SJCRH30 (cell line): ENCODE data around the gene SPACA7. TPM values are rescaled to one million over a fixed set of nuclear protein-coding genes. Genes with fewer than 3 reads are reported as not detected.
"Not testable (repeated sequence)": the region's sequence is repeated elsewhere in the genome, so short reads cannot be mapped to it uniquely, and the experiment has no call there.

Source experiments
- DNase-seq, 2 experiments: peaks; one replicate each; pipeline ENCODE4 v3.0.0-alpha.2; 2015 to 2020
- H3K27ac ChIP-seq: fragments of 250-450 bp; sonication (Bioruptor Pico); 2 replicates; pipeline ENCODE4 v1.5.1; 2020; ENCODE audit warnings: mild to moderate bottlenecking, moderate library complexity
- H3K27me3 ChIP-seq: fragments of 250-450 bp; sonication (Bioruptor Pico); 2 replicates; pipeline ENCODE4 v1.5.1; 2020; ENCODE audit warnings: mild to moderate bottlenecking, moderate library complexity
- H3K36me3 ChIP-seq: fragments of 250-450 bp; sonication (Bioruptor Pico); 2 replicates; pipeline ENCODE4 v1.5.1; 2020; ENCODE audit warnings: mild to moderate bottlenecking, moderate library complexity
- H3K4me1 ChIP-seq: fragments of 250-450 bp; sonication (Bioruptor Pico); 2 replicates; pipeline ENCODE4 v1.5.1; 2020; ENCODE audit warnings: mild to moderate bottlenecking, moderate library complexity
- H3K4me3 ChIP-seq: fragments of 250-450 bp; sonication (Bioruptor Pico); 2 replicates; pipeline ENCODE4 v1.5.1; 2020; ENCODE audit warnings: mild to moderate bottlenecking, moderate library complexity
- H3K9me3 ChIP-seq: fragments of 250-450 bp; sonication (Bioruptor Pico); replicated peaks from 2 replicates; pipeline ENCODE4 v1.5.1; 2020; ENCODE audit warnings: mild to moderate bottlenecking, moderate library complexity
- total RNA-seq: library from RNA; depleted of rRNA; stranded (reverse); fragments of >200 nt; shearing (Covaris generic); gene quantifications from 2 replicates; pipeline ENCODE4 v1.2.3, GENCODE V29; 2014

SPACA7 gene
- total RNA-seq, 1 experiment from 2014 or later, result not detected

DNA sequence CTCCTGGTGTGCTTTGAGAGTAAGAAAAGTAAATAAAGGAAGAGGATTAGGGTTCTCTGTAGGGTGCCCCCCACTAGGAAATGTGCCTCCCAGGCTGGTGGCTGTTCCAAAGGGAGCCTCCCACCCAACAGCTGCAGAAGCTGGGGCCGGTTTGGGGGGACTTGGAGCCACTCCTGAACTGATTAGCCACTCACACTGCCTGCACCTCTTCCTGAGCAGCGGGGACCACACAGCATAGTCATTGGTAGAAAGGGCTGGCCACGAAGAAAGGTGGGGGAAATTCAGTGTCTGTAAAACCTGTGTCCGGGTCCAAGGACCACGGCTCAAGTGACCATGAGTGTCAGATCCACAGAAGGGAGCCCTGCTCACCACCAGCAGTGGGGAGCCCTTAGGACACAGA lies 55.6 kb downstream of the SPACA7 start:
- DNase-seq, result no peak
- H3K4me1 ChIP-seq, result no peaks in the 10 kb centered on the region

DNA sequence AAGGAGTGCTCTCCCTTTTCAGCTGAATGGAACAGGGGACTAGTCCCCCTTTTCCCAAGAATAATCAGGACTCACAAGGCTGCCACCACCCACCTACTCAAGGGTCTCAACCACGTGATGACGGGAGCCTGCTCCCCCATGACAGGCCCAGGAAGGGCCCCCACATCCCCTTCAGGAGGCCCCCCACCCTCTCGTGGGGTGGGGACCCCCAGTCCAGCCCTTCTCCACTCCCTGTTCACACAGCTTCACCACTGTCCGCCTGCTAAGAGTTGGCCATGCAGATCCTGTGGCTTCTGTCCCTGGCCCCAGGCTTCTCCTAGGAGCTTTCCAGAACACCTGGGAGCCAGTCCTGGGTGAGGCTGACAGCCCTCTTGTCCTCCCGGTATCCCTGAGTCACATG lies 56.6 kb downstream of the SPACA7 start:
- not testable (repeated sequence) for H3K27me3 ChIP-seq, H3K4me3 ChIP-seq, H3K9me3 ChIP-seq, DNase-seq, H3K27ac ChIP-seq, H3K36me3 ChIP-seq, H3K4me1 ChIP-seq

More for the DNA sequence above, 55.6 kb downstream of the SPACA7 start:
- no peak overlapping the region for H3K4me3 ChIP-seq
- no peaks in the 10 kb centered on the region for H3K27me3 ChIP-seq
- no peak overlapping the region for H3K27ac ChIP-seq
- no peaks in the 10 kb centered on the region for H3K36me3 ChIP-seq
- no peaks in the 10 kb centered on the region for H3K9me3 ChIP-seq

DNA sequence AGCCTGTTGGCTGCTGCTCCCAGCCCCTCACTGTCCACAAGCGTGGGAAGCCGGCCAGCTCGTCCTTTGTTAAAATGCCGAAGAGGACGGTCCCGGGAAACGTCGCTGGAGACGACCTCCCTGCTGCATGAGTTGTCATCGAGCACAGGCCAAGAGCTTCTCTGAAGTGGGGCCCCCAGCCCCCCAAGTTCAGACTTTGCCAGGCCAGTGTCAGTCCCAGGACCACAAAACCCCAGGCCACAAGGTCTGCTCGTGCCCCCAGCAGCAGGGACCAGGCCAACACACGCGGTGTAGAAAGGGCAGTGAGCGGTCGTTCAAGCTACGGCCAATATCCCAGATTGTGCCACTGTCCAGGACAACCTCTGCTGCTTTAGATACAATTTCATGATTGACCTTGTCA lies 57.4 kb downstream of the SPACA7 start:
- not testable (repeated sequence) for DNase-seq, H3K4me1 ChIP-seq, H3K27ac ChIP-seq, H3K9me3 ChIP-seq, H3K36me3 ChIP-seq, H3K4me3 ChIP-seq, H3K27me3 ChIP-seq

DNA sequence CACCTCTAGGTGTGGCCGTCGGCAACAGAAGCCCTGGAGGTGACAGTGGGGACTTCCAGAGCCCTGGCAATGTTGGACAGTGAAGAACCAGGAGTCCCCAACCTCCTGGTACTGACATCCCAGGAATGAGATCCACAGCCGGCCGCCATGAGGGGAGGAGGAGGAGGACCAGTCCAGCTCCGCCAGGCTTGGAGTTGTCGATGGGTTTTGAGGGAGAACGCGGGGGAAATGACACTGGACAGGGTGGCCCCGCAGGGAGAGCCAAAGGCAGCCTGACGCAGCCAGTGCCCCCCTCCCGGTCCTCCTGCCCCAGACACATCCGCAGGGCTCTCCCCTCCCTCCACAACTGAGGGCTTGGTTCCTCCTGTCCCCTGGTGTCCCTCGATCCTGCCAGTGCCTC lies 57.9 kb downstream of the SPACA7 start:
- H3K4me3 ChIP-seq, result no peak overlapping the region
- H3K27ac ChIP-seq, result no peak overlapping the region
- H3K27me3 ChIP-seq, result no peaks in the 10 kb centered on the region
- no peaks in the 10 kb centered on the region for H3K36me3 ChIP-seq
- H3K4me1 ChIP-seq, result no peaks in the 10 kb centered on the region
- no peak for DNase-seq
- no peaks in the 10 kb centered on the region for H3K9me3 ChIP-seq

DNA sequence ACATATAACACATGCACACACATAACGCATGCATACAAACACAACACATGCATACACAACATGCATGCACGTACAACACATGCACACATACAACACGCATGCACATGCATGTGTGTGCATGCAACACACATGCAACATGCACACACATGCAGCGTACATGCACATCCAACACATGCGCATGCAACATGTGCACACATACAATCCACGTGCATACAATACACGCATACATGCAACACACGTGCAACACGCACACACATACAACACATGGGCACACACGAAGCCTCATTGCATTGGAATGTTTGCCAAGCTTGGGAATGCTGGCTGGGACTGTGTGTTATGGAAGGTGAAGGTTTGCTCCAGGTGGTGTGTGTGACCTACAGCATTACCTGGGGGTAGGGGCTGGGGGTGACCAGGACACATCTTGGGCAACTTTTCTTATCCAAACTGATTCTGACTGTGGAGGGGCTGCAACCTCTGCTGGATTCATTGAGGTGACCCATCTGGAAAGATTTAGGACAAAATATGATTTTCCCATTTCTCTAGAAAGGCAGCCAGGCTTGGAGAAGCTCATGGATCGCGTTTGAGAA lies 58.9 kb downstream of the SPACA7 start:
- H3K27me3 ChIP-seq, result no peaks in the 10 kb centered on the region
- H3K9me3 ChIP-seq, result no peaks in the 10 kb centered on the region
- no peak overlapping the region for H3K27ac ChIP-seq
- no peak for DNase-seq
- no peak overlapping the region for H3K4me3 ChIP-seq
- no peaks in the 10 kb centered on the region for H3K36me3 ChIP-seq
- no peaks in the 10 kb centered on the region for H3K4me1 ChIP-seq

DNA sequence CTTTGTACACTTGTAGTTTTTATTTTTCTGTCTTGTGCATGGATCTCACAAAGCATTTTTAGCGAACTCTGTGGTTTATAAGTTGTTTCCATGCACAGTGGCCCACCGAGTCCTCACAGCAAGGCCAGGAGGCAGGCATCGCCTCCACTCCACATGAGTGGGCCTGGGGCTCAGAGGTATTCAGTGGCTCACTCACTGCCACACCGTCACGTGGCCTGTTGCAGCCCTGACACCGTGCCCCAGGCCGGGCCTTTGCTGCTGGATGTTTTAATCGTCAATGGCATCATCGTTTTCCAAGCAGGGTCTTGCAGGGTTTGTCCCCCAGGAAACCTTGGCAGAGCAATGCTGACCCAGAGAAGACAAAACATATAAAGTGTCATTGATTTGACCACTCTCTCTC lies 59.8 kb downstream of the SPACA7 start:
- DNase-seq, result no peak
- H3K4me1 ChIP-seq, result no peaks in the 10 kb centered on the region
- H3K4me3 ChIP-seq, result no peak overlapping the region
- H3K27ac ChIP-seq, result no peak overlapping the region
- H3K36me3 ChIP-seq, result no peaks in the 10 kb centered on the region
- no peaks in the 10 kb centered on the region for H3K9me3 ChIP-seq
- H3K27me3 ChIP-seq, result no peaks in the 10 kb centered on the region

DNA sequence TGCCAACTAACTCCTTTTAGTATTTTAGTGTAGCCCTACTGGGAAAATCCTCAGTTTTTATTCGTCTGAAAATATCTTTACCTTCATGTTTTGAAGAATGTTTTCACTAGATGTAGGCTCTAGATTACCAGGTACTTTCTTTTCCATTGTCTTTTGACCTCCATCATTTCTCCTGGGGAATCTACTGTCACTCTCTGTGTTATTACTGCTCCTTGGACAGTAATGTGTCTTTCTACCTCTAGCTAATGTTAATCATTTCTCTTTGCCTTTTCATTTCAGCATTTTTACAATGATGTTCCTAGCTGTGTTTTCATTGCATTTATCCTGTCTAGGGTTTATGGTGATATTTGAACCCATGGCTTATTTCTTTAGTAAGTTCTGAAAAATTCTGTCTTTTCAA lies 61.9 kb downstream of the SPACA7 start:
- no peak overlapping the region for H3K27ac ChIP-seq
- no peaks in the 10 kb centered on the region for H3K9me3 ChIP-seq

DNA sequence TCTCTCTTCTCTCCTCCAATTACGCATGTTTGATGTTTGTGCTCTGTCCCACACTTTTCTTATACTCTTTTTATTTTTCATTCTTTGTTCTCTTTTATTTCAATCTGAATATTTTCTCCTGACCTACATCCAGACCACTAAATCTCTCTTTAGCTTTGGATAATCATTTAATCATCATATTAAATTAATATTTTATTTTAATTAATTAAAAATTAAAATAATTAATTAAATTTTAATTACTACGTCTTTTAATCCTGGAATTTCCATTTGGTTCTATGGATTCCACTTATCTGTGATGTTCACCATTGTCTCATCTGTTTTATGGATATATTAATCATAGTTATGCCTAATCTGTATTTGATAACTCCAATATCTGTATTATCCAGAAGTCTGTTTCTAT lies 62.4 kb downstream of the SPACA7 start:
- DNase-seq, result no peak
- Histone ChIP-seq H3K27ac (no peak overlapping the region), H3K27me3 (peaks cover 3% of the 10 kb centered on the region; the same call in 1 of the 2 replicates), H3K9me3 (no peaks in the 10 kb centered on the region), H3K36me3 (no peaks in the 10 kb centered on the region), H3K4me1 (no peaks in the 10 kb centered on the region), H3K4me3 (no peak overlapping the region)

More for the DNA sequence above, 61.9 kb downstream of the SPACA7 start:
- H3K4me1 ChIP-seq, result no peaks in the 10 kb centered on the region
- no peak for DNase-seq
- peaks cover 1% of the 10 kb centered on the region; the same call in 1 of the 2 replicates for H3K27me3 ChIP-seq
- H3K4me3 ChIP-seq, result no peak overlapping the region
- H3K36me3 ChIP-seq, result no peaks in the 10 kb centered on the region

DNA sequence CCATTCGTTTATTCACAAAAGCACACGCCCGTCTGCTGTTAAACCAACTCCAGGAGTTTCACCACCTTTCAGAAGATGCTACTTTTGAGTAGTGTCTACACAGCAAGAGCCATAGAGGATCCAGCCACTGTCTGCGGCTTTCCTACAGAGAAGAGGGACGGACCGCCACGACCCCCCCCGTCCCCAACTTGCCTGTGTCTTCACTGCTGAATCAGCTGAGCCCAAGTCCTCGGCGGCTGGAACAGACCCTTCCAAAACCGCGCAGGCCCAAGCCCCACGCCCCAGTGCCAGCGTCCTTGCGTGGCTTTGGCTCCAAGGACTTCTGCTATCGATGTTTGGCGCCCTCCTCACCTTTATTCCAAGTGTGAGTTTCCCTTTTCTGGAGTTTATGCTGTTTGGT lies 65.1 kb downstream of the SPACA7 start:
- Histone ChIP-seq H3K9me3 (no peaks in the 10 kb centered on the region), H3K27me3 (peaks cover 3% of the 10 kb centered on the region; the same call in 1 of the 2 replicates), H3K27ac (no peak overlapping the region), H3K4me1 (no peaks in the 10 kb centered on the region), H3K4me3 (no peak overlapping the region), H3K36me3 (no peaks in the 10 kb centered on the region)
- DNase-seq, result no peak

DNA sequence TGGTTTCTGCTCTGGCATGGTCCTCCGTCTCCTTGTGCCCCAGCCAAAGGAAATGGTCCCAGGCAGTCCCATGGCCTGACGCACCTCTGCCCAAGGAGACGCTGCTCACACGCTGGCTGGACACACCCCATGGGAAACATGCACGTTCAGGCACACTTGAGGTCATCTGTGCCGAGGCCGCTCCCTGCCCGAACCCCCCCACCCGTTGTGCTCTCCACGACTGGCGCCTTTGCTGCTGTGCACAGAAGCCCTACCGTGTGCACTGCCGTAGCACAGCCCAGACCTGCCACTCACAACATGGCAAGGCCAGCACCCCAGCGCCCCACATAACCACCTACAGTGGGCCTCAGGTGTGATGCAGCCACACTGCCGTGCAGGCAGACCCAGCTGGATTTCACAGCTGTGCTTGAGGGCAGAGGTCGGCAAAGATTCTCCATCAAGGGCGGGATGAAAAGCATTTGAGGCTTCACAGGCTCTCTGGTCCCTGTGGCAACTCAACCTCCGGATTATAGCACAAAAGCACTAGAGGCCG lies 65.7 kb downstream of the SPACA7 start:
- H3K36me3 ChIP-seq, result no peaks in the 10 kb centered on the region
- peaks cover 3% of the 10 kb centered on the region; the same call in 1 of the 2 replicates for H3K27me3 ChIP-seq
- no peaks in the 10 kb centered on the region for H3K9me3 ChIP-seq
- H3K4me3 ChIP-seq, result no peak overlapping the region
- H3K27ac ChIP-seq, result no peak overlapping the region
- no peaks in the 10 kb centered on the region for H3K4me1 ChIP-seq
- no peak for DNase-seq

DNA sequence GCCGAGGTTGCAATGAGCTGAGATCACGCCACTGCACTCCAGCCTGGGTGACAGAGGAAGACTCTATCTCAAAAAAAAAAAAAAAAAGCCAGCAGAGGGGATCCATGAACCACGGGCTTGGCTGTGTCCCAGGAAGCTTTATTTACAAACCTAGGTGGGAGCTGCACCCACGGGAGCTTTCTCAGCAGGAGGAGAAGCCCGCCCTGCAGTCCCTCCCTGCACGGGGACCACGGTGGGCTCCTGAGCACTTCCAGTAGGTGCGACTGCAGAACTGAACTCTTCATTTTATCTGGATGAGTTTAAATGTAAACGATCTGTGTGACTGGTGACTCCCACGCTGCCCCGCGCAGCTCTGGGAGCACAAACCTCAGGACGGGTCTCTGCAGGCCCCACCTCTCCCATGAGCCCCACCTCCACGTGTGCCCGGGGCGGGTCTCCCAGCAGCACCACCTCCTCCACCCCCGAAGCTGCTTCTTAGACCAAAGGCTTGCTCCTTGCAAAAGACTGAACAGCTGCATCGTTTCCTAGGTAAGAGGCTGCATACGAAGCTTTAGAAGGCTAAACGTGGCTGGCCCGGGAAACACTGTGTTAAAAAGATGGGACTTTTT lies 66.4 kb downstream of the SPACA7 start:
- H3K4me3 ChIP-seq, result no peak overlapping the region
- no peak overlapping the region for H3K27ac ChIP-seq
- DNase-seq, result peak; percentile 37 to 57
- H3K27me3 ChIP-seq, result peaks cover 3% of the 10 kb centered on the region; the same call in 1 of the 2 replicates
- no peaks in the 10 kb centered on the region for H3K4me1 ChIP-seq
- H3K9me3 ChIP-seq, result no peaks in the 10 kb centered on the region
- no peaks in the 10 kb centered on the region for H3K36me3 ChIP-seq

DNA sequence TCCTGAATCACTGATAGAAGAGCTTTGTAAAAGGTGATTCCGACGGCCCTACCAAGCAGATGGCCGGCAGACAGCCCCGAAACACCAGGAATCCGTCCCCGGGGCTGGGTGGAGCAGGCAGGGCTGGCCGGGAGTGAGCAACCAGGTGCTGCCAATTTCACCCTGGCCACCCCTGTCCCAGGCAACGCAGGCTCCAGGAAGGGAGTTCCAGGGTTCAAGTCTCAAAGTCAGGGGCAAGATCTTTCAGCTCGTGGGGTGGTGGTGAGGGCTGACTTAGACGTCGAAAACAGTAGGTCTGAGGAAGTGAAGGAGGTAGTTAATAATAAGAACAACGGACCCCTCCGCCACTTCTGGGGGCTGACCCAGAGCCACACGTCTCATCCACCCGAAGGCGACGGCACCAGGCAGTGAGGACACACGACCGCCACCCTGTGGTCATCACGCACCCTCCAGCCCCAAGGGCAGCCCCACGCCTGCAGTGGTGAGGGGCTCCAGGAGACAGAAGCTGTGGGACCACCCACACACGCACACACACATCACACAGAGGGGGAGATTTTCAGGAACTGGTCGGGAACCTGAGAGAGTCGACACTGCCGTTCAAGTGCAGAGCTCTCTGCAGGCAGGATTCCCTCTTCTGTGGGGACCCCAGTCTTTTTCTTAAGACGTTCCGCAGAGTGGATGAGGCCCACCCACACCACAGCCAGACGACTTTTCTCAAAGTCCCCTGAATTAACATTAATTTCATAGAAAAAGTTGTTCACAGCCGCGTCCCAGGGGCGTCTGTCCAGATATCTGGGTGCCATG lies 67.2 kb downstream of the SPACA7 start:
- Histone ChIP-seq H3K27me3 (peaks cover 3% of the 10 kb centered on the region; the same call in 1 of the 2 replicates), H3K27ac (no peak overlapping the region), H3K4me1 (no peaks in the 10 kb centered on the region), H3K36me3 (no peaks in the 10 kb centered on the region), H3K4me3 (no peak overlapping the region), H3K9me3 (no peaks in the 10 kb centered on the region)
- peak in 1 of 2 experiments; percentile 45 for DNase-seq

DNA sequence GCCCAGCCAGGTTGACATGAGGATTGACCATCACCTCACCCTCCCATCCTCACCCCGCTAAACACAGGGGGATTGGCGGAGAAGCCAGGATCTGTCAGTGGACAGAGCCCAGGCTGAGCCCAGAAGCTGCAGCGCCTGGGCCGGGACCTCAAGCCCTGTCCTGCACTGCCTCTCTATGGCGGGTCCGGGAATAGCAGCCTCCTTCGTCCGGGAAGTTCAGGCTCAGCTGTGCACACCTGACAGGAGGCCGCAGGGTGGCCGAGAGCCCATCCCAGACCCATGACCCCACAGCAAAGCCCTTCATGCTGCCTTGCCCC lies 67.8 kb downstream of the SPACA7 start:
- peaks cover 3% of the 10 kb centered on the region; the same call in 1 of the 2 replicates for H3K27me3 ChIP-seq
- no peak overlapping the region for H3K27ac ChIP-seq
- H3K4me3 ChIP-seq, result no peak overlapping the region
- H3K4me1 ChIP-seq, result no peaks in the 10 kb centered on the region
- no peaks in the 10 kb centered on the region for H3K36me3 ChIP-seq
- peak; percentile 51 to 72 for DNase-seq
- H3K9me3 ChIP-seq, result no peaks in the 10 kb centered on the region

DNA sequence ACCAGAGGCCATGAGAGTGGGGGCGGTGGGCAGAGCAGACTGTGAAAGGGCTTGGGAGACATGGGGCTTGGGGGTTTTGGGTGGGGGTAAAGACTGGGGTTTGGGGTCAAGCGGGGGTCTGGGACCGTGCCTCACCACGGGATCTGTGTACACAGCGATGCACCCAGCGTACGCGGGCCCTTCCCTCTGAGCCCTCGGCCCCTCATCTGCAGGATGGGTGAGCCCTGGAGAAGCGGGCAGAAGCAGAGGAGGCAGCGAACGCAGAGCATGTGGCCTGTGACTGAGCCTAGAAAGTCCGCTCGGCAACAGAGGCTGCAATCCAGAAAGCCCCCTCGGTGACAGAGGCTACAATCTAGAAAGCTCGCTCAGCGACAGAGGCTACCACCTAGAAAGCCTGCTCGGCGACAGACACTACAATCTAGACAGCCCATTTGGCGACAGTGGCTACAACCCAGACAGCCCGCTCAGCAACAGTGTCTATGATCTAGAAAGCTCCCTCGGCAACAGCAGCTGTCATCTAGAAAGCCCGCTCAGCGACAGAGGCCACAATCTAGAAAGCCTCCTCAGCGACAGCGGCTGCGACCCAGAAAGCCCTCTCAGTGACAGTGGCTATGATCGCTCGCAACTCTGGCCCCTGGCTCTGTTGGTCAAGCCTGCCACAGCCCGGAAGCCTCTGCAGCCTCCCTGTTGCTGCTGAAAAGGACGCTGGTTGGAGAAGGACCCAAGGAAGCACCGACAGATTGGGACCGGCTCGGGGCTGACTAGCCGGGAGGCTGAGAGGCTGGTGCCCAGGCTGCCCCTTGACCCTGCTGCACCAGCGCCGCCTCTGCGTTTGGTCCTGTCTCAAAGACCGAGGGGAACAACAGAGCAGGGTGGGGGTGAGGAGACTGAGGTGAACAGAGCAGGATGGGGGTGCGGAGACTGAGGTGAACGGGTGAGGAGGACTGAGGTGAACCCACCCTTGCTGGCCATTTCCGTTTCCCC lies 68.6 kb downstream of the SPACA7 start:
- peaks cover 3% of the 10 kb centered on the region; the same call in 1 of the 2 replicates for H3K27me3 ChIP-seq
- H3K4me3 ChIP-seq, result no peak overlapping the region
- no peaks in the 10 kb centered on the region for H3K36me3 ChIP-seq
- H3K27ac ChIP-seq, result no peak overlapping the region
- H3K4me1 ChIP-seq, result no peaks in the 10 kb centered on the region
- no peaks in the 10 kb centered on the region for H3K9me3 ChIP-seq
- no peak for DNase-seq
